ENCODE data around the gene NPVF.

Gene NPVF

GRCh38 chr7:25228386-25228785 is at the start of gene NPVF:
Gene NPVF, minus strand, starts transcription at chr7:25228486. Its CDS starts 47 bp downstream, at chr7:25228439.
- DNase-seq (ENCODE audit: low read depth): no peak
- TF ChIP-seq CTCF (IDR thresholded peaks at IDR 0.05; ENCODE audit: insufficient read depth, low read depth, low read length, missing control alignments): no peak
- H3K4me3 ChIP-seq (ENCODE audit: low read depth, low read length): no peak within 1 kb of the TSS

- DNase-seq (ENCODE audit: low read depth): no peak
- H3K4me3 ChIP-seq (ENCODE audit: low read depth, low read length): no peak overlapping the region
- no peak for TF ChIP-seq CTCF (IDR thresholded peaks at IDR 0.05; ENCODE audit: insufficient read depth, low read depth, low read length, missing control alignments)
Measured at GRCh38 chr7:25272265-25272664, 44.0 kb upstream of the NPVF start.

- no peak for TF ChIP-seq CTCF (IDR thresholded peaks at IDR 0.05; ENCODE audit: insufficient read depth, low read depth, low read length, missing control alignments)
- no peak for DNase-seq (ENCODE audit: low read depth)
- no peak overlapping the region for H3K4me3 ChIP-seq (ENCODE audit: low read depth, low read length)
Measured at GRCh38 chr7:25263337-25263736, 35.1 kb upstream of the NPVF start.

GRCh38 chr7:25262586-25262985 is 34.3 kb upstream of the NPVF start:
- no peak for DNase-seq (ENCODE audit: low read depth)
- no peak for TF ChIP-seq CTCF (IDR thresholded peaks at IDR 0.05; ENCODE audit: insufficient read depth, low read depth, low read length, missing control alignments)
- no peak overlapping the region for H3K4me3 ChIP-seq (ENCODE audit: low read depth, low read length)

- DNase-seq (ENCODE audit: low read depth): no peak
- no peak for TF ChIP-seq CTCF (IDR thresholded peaks at IDR 0.05; ENCODE audit: insufficient read depth, low read depth, low read length, missing control alignments)
- no peak overlapping the region for H3K4me3 ChIP-seq (ENCODE audit: low read depth, low read length)
Measured at GRCh38 chr7:25261545-25262140, 33.4 kb upstream of the NPVF start.

GRCh38 chr7:25260862-25261494 is 32.7 kb upstream of the NPVF start:
- no peak for TF ChIP-seq CTCF (IDR thresholded peaks at IDR 0.05; ENCODE audit: insufficient read depth, low read depth, low read length, missing control alignments)
- peak; percentile 10 for DNase-seq (ENCODE audit: low read depth)
- H3K4me3 ChIP-seq (ENCODE audit: low read depth, low read length): no peak overlapping the region
